HG02798 (cell line): ENCODE data around the gene RSPH10B2.
"Not testable (repeated sequence)": the region's sequence is repeated elsewhere in the genome, so short reads cannot be mapped to it uniquely, and the experiment has no call there.

Experiments
- ATAC-seq: cut with Tn5 transposase; IDR thresholded peaks from one replicate; pipeline ENCODE4 v1.9.1; 2021; ENCODE audit warnings: mild to moderate bottlenecking; ENCODE audit not compliant: unreplicated experiment, poor library complexity

Gene RSPH10B2

GRCh38 chr7:6753964-6754363 is at the start of gene RSPH10B2:
RSPH10B2 (plus strand) TSS chr7:6754103; CDS start chr7:6757678, 3,575 bp downstream.
- not testable (repeated sequence) for ATAC-seq

- peak; percentile 25 for ATAC-seq
These were observed 47.8 kb upstream of the RSPH10B2 start for GRCh38 chr7:6705959-6706665.

- peak; percentile 96 for ATAC-seq
These were observed 47.1 kb upstream of the RSPH10B2 start, which contains the start of gene ZNF12 for GRCh38 chr7:6706666-6707407. ZNF12 (minus strand) TSS chr7:6706947; CDS start chr7:6705173, 1,774 bp downstream.

GRCh38 chr7:6708304-6708703 is 45.6 kb upstream of the RSPH10B2 start:
- ATAC-seq = no peak

- ATAC-seq = no peak
These were observed 44.1 kb upstream of the RSPH10B2 start for GRCh38 chr7:6709808-6710207.

GRCh38 chr7:6714360-6714759 is 39.5 kb upstream of the RSPH10B2 start:
- no peak for ATAC-seq

- ATAC-seq = not testable (repeated sequence)
These were observed 38.0 kb upstream of the RSPH10B2 start for GRCh38 chr7:6715898-6716297.

GRCh38 chr7:6718124-6718523 is 35.8 kb upstream of the RSPH10B2 start:
- ATAC-seq = no peak

GRCh38 chr7:6724351-6724750 is 29.6 kb upstream of the RSPH10B2 start:
- not testable (repeated sequence) for ATAC-seq

- peak; percentile 80 for ATAC-seq
These were observed 28.9 kb upstream of the RSPH10B2 start for GRCh38 chr7:6725003-6725402.

GRCh38 chr7:6726341-6726740 is 27.6 kb upstream of the RSPH10B2 start:
- ATAC-seq = not testable (repeated sequence)

- ATAC-seq = no peak
These were observed 26.2 kb upstream of the RSPH10B2 start for GRCh38 chr7:6727663-6728062.

GRCh38 chr7:6728893-6729491 is 24.9 kb upstream of the RSPH10B2 start:
- ATAC-seq = not testable (repeated sequence)

- peak; percentile 94 for ATAC-seq
These were observed 24.2 kb upstream of the RSPH10B2 start for GRCh38 chr7:6729492-6730342.

- ATAC-seq = no peak
These were observed 23.6 kb upstream of the RSPH10B2 start for GRCh38 chr7:6730343-6730633.

GRCh38 chr7:6738415-6738814 is 15.5 kb upstream of the RSPH10B2 start:
- ATAC-seq = not testable (repeated sequence)

GRCh38 chr7:6744410-6745100 is 9.3 kb upstream of the RSPH10B2 start:
- not testable (repeated sequence) for ATAC-seq

GRCh38 chr7:6749335-6749734 is 4.6 kb upstream of the RSPH10B2 start:
- not testable (repeated sequence) for ATAC-seq

GRCh38 chr7:6750173-6750572 is 3.7 kb upstream of the RSPH10B2 start:
- not testable (repeated sequence) for ATAC-seq

- ATAC-seq = not testable (repeated sequence)
These were observed 7.3 kb downstream of the RSPH10B2 start for GRCh38 chr7:6761186-6761585.
